ENCODE measurements around the gene AFF1.

GRCh38 chr4:87019898-87020297 lies 85.1 kb downstream of the AFF1 start:
- TF ChIP-seq POLR2A (IDR thresholded peaks at IDR 0.05) (no peak), CTCF (IDR thresholded peaks at IDR 0.05) (no peak)

Measured in esophagus squamous epithelium (tissue), 4 donors.